HCT116 (cell line): ENCODE measurements around the gene EHD3.

Experiments
- EGR1 ChIP-seq: IDR thresholded peaks from 2 replicates; pipeline ENCODE4 v1.6.1; 2012; ENCODE audit warnings: low read depth
- EZH2phosphoT487 ChIP-seq: fragments of 200-600 bp; IDR thresholded peaks from 2 replicates; pipeline ENCODE4 v1.6.1; 2018; ENCODE audit warnings: antibody characterized with exemption, borderline replicate concordance
- POLR2A ChIP-seq: IDR thresholded peaks from 2 replicates; pipeline ENCODE4 v1.7.0; 2011; ENCODE audit warnings: borderline replicate concordance; ENCODE audit not compliant: insufficient read depth, insufficient read length; ENCODE audit errors: extremely low read depth
- POLR2AphosphoS5 ChIP-seq: IDR thresholded peaks from 2 replicates; pipeline ENCODE4 v1.6.1; 2011; ENCODE audit warnings: mild to moderate bottlenecking, low read depth, low read length, moderate library complexity
- TCF7L2 ChIP-seq: IDR thresholded peaks from 2 replicates; pipeline ENCODE4 v1.7.0; 2011; ENCODE audit warnings: borderline replicate concordance, inconsistent platforms; ENCODE audit not compliant: insufficient read depth, insufficient read length; ENCODE audit errors: extremely low read depth
- TF ChIP-seq, protein P1 (sequence below): IDR thresholded peaks from 2 replicates; pipeline ENCODE4 v1.6.1; 2011; ENCODE audit warnings: mild to moderate bottlenecking, low read length, moderate library complexity; ENCODE audit not compliant: insufficient replicate concordance; ENCODE audit errors: extremely low read depth
- TF ChIP-seq, protein P2 (sequence below): IDR thresholded peaks from 2 replicates; pipeline ENCODE4 v1.6.1; 2012; ENCODE audit warnings: low read depth
- TF ChIP-seq, protein P3 (sequence below), 3 experiments: fragments of 200-600 bp in 1 of 3; sonication (generic) in 1 of 3; IDR thresholded peaks in 2 of 3; conservative IDR thresholded peaks in 1 of 3; 2 replicates each; pipeline ENCODE4 v1.5.1; 2012 to 2017; ENCODE audit warnings: low read depth in 2 of 3, low read length in 2 of 3, antibody characterized with exemption in 1 of 3, borderline replicate concordance in 1 of 3, control low read depth in 1 of 3, mild to moderate bottlenecking in 1 of 3, mixed read lengths in 1 of 3, mixed run types in 1 of 3, moderate library complexity in 1 of 3; ENCODE audit not compliant: insufficient read depth in 1 of 3

DNA sequence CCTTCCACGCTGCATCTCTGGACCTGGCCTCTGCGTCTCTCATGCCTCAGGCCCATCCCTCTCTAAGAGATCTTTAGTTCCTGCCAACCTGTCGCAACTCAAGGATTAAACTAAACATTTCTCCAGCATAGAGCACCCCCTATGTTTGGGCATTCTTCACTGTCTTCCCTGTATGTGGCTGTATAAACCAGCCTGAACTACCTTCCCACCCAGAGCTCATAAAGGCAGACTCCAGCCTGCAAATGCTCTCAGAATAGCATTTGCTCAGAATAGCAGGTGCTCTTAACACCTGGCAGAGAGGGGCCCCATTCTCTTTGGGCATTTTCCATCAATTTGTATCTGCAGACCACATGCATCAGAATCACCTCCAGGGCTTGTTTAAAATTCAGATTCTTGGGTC, 83.4 kb downstream of the EHD3 start:
- TF ChIP-seq, protein P1, sequence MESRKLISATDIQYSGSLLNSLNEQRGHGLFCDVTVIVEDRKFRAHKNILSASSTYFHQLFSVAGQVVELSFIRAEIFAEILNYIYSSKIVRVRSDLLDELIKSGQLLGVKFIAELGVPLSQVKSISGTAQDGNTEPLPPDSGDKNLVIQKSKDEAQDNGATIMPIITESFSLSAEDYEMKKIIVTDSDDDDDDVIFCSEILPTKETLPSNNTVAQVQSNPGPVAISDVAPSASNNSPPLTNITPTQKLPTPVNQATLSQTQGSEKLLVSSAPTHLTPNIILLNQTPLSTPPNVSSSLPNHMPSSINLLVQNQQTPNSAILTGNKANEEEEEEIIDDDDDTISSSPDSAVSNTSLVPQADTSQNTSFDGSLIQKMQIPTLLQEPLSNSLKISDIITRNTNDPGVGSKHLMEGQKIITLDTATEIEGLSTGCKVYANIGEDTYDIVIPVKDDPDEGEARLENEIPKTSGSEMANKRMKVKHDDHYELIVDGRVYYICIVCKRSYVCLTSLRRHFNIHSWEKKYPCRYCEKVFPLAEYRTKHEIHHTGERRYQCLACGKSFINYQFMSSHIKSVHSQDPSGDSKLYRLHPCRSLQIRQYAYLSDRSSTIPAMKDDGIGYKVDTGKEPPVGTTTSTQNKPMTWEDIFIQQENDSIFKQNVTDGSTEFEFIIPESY: no peak
- TF ChIP-seq POLR2AphosphoS5 (no peak), EZH2phosphoT487 (no peak), EGR1 (no peak), POLR2A (no peak), TCF7L2 (no peak)
- TF ChIP-seq, protein P2, sequence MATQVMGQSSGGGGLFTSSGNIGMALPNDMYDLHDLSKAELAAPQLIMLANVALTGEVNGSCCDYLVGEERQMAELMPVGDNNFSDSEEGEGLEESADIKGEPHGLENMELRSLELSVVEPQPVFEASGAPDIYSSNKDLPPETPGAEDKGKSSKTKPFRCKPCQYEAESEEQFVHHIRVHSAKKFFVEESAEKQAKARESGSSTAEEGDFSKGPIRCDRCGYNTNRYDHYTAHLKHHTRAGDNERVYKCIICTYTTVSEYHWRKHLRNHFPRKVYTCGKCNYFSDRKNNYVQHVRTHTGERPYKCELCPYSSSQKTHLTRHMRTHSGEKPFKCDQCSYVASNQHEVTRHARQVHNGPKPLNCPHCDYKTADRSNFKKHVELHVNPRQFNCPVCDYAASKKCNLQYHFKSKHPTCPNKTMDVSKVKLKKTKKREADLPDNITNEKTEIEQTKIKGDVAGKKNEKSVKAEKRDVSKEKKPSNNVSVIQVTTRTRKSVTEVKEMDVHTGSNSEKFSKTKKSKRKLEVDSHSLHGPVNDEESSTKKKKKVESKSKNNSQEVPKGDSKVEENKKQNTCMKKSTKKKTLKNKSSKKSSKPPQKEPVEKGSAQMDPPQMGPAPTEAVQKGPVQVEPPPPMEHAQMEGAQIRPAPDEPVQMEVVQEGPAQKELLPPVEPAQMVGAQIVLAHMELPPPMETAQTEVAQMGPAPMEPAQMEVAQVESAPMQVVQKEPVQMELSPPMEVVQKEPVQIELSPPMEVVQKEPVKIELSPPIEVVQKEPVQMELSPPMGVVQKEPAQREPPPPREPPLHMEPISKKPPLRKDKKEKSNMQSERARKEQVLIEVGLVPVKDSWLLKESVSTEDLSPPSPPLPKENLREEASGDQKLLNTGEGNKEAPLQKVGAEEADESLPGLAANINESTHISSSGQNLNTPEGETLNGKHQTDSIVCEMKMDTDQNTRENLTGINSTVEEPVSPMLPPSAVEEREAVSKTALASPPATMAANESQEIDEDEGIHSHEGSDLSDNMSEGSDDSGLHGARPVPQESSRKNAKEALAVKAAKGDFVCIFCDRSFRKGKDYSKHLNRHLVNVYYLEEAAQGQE: no peak
- TF ChIP-seq, protein P3, sequence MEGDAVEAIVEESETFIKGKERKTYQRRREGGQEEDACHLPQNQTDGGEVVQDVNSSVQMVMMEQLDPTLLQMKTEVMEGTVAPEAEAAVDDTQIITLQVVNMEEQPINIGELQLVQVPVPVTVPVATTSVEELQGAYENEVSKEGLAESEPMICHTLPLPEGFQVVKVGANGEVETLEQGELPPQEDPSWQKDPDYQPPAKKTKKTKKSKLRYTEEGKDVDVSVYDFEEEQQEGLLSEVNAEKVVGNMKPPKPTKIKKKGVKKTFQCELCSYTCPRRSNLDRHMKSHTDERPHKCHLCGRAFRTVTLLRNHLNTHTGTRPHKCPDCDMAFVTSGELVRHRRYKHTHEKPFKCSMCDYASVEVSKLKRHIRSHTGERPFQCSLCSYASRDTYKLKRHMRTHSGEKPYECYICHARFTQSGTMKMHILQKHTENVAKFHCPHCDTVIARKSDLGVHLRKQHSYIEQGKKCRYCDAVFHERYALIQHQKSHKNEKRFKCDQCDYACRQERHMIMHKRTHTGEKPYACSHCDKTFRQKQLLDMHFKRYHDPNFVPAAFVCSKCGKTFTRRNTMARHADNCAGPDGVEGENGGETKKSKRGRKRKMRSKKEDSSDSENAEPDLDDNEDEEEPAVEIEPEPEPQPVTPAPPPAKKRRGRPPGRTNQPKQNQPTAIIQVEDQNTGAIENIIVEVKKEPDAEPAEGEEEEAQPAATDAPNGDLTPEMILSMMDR (IDR thresholded peaks at IDR 0.05 in 2 of 3, conservative IDR thresholded peaks at IDR 0.05 in 1 of 3; ENCODE audit: borderline replicate concordance in 1 of 3, insufficient read depth in 1 of 3, low read depth in 2 of 3, low read length in 2 of 3): no peak
